ENCODE results near the gene ZG16B. TPM values are rescaled to one million over a fixed set of nuclear protein-coding genes. Genes with fewer than 3 reads are reported as not detected.

Gene ZG16B
- total and polyA plus RNA-seq, 2 donors (not counting 1 experiment from before 2014, with no cell fraction given) = not detected

- Histone ChIP-seq H3K9me3 (ENCODE audit: control extremely low read depth in 1 of 3, control insufficient read depth in 2 of 3, insufficient read depth in 1 of 3, low read length in 2 of 3) (no peaks in the 10 kb centered on the region), H3K27me3 (replicated peaks in 1 of 4; ENCODE audit: control extremely low read depth in 1 of 4, control insufficient read depth in 3 of 4, insufficient read depth in 4 of 4, low read length in 3 of 4) (peaks cover 0 to 4% (median 0%) of the 10 kb centered on the region in 4 experiments), H3K4me2 (replicated peaks; ENCODE audit: low read depth, low read length, poor library complexity, severe bottlenecking) (no peak overlapping the region), H3K4me1 (ENCODE audit: control insufficient read depth in 2 of 2, insufficient read depth in 2 of 2, low read length in 2 of 2) (no peaks in the 10 kb centered on the region), H2AFZ (ENCODE audit: insufficient read depth, low read depth, low read length, poor library complexity, severe bottlenecking) (no peak overlapping the region), H3K27ac (ENCODE audit: low read length in 2 of 2) (no peak overlapping the region), H3K36me3 (replicated peaks in 1 of 2; ENCODE audit: control extremely low read depth in 1 of 2, control insufficient read depth in 1 of 2, extremely low read depth in 1 of 2, insufficient read depth in 2 of 2, low read length in 1 of 2) (no peaks in the 10 kb centered on the region), H3K9ac (ENCODE audit: low read length) (no peak overlapping the region), H4K20me1 (ENCODE audit: control insufficient read depth, insufficient read depth, low read length, poor library complexity, severe bottlenecking) (no peaks in the 10 kb centered on the region), H3K4me3 (ENCODE audit: control extremely low read depth in 1 of 5, extremely low read depth in 1 of 5, insufficient read depth in 1 of 5, low read depth in 2 of 5, low read length in 4 of 5) (no peak overlapping the region), H3K79me2 (ENCODE audit: control insufficient read depth, insufficient read depth, low read length) (no peaks in the 10 kb centered on the region)
- no peak overlapping the region for H3K27ac Mint-ChIP-seq
- no peaks in the 10 kb centered on the region for H3K9me3 Mint-ChIP-seq (ENCODE audit: insufficient read depth)
- POLR2A ChIA-PET = no interaction called here
- ATAC-seq (ENCODE audit: low read depth) (no peak), DNase-seq (no peak)
- H3K4me1 Mint-ChIP-seq = no peaks in the 10 kb centered on the region
- no peak for TF ChIP-seq EZH2 (IDR thresholded peaks at IDR 0.05; ENCODE audit: borderline replicate concordance, insufficient read depth, low read depth, low read length, poor library complexity, severe bottlenecking)
- intact Hi-C loops (cut with micrococcal nuclease) = no loop called here
- CTCF ChIA-PET = no interaction called here
- H3K4me3 Mint-ChIP-seq = no peak overlapping the region
- WGBS (ENCODE audit: insufficient coverage) = 81% methylated on average over 16 of the region's 17 CpGs
- peaks cover 7% of the 10 kb centered on the region for H3K27me3 Mint-ChIP-seq
These were observed 9.9 kb upstream of the ZG16B start for GRCh38 chr16:2819939-2820835.

- CTCF ChIA-PET = no interaction called here
- H3K27ac Mint-ChIP-seq = no peak overlapping the region
- WGBS (ENCODE audit: insufficient coverage) = 89% methylated on average over 7 of the region's 14 CpGs
These were observed 9.1 kb upstream of the ZG16B start for GRCh38 chr16:2820836-2821486.

More at GRCh38 chr16:2820836-2821486, 9.1 kb upstream of the ZG16B start:
- POLR2A ChIA-PET = no interaction called here
- no peaks in the 10 kb centered on the region for H3K79me2 ChIP-seq (ENCODE audit: control insufficient read depth, insufficient read depth, low read length)
- no peak overlapping the region for H3K4me2 ChIP-seq (replicated peaks; ENCODE audit: low read depth, low read length, poor library complexity, severe bottlenecking)
- no peaks in the 10 kb centered on the region for H3K36me3 ChIP-seq (replicated peaks in 1 of 2; ENCODE audit: control extremely low read depth in 1 of 2, control insufficient read depth in 1 of 2, extremely low read depth in 1 of 2, insufficient read depth in 2 of 2, low read length in 1 of 2)
- TF ChIP-seq CTCF (IDR thresholded peaks at IDR 0.05) (no peak), EZH2 (IDR thresholded peaks at IDR 0.05; ENCODE audit: borderline replicate concordance, insufficient read depth, low read depth, low read length, poor library complexity, severe bottlenecking) (no peak)
- H3K9ac ChIP-seq (ENCODE audit: low read length) = no peak overlapping the region
- H2AFZ ChIP-seq (ENCODE audit: insufficient read depth, low read depth, low read length, poor library complexity, severe bottlenecking) = no peak overlapping the region
- H3K4me1 ChIP-seq (ENCODE audit: control insufficient read depth in 2 of 2, insufficient read depth in 2 of 2, low read length in 2 of 2) = no peaks in the 10 kb centered on the region
- no peaks in the 10 kb centered on the region for H3K4me1 Mint-ChIP-seq
- no peaks in the 10 kb centered on the region for H3K27me3 ChIP-seq (replicated peaks in 1 of 4; ENCODE audit: control extremely low read depth in 1 of 4, control insufficient read depth in 3 of 4, insufficient read depth in 4 of 4, low read length in 3 of 4)
- H4K20me1 ChIP-seq (ENCODE audit: control insufficient read depth, insufficient read depth, low read length, poor library complexity, severe bottlenecking) = no peaks in the 10 kb centered on the region
- H3K27ac ChIP-seq (ENCODE audit: low read length in 2 of 2) = no peak overlapping the region
- H3K4me3 ChIP-seq (ENCODE audit: control extremely low read depth in 1 of 5, extremely low read depth in 1 of 5, insufficient read depth in 1 of 5, low read depth in 2 of 5, low read length in 4 of 5) = no peak overlapping the region
- ATAC-seq (ENCODE audit: low read depth) (no peak), DNase-seq (no peak)
- H3K9me3 Mint-ChIP-seq (ENCODE audit: insufficient read depth) = no peaks in the 10 kb centered on the region
- intact Hi-C loops (cut with micrococcal nuclease) = no loop called here
- peaks cover 7% of the 10 kb centered on the region for H3K27me3 Mint-ChIP-seq
- H3K9me3 ChIP-seq (ENCODE audit: control extremely low read depth in 1 of 3, control insufficient read depth in 2 of 3, insufficient read depth in 1 of 3, low read length in 2 of 3) = no peaks in the 10 kb centered on the region
- no peak overlapping the region for H3K4me3 Mint-ChIP-seq
